GM18861 (cell line): ENCODE data around the gene TGM2.

Source experiments
- ATAC-seq: cut with Tn5 transposase; IDR thresholded peaks from one replicate; pipeline ENCODE4 v1.9.1; 2021; ENCODE audit not compliant: unreplicated experiment

The TGM2 gene

GRCh38 chr20:38146628-38147027, 18.4 kb downstream of the TGM2 start:
- ATAC-seq = no peak

DNA sequence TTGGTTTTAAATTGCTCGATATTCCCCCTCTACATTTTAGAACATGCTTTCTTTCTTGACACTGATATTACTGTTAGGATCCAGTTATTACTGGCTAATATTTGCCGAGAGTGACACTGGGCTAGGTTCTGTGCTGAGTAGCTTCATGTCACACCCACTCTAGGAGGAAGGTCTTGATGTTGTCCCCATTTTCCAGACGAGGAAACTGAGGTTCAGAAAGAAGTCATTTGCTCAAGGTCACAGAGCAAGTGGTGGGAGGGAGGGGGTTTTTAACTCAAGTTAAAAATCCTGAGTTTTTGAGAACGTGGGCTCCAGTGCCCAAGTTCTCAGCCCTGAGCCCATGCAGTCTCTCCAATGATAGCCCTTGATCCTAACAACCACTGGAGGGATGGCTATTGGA, 18.9 kb downstream of the TGM2 start:
- no peak for ATAC-seq

- ATAC-seq = no peak
Observed at GRCh38 chr20:38145729-38146075, 19.4 kb downstream of the TGM2 start.

- no peak for ATAC-seq
Observed at GRCh38 chr20:38144974-38145728, 19.9 kb downstream of the TGM2 start.

- ATAC-seq = no peak
Observed at GRCh38 chr20:38144598-38144973, 20.5 kb downstream of the TGM2 start.

DNA sequence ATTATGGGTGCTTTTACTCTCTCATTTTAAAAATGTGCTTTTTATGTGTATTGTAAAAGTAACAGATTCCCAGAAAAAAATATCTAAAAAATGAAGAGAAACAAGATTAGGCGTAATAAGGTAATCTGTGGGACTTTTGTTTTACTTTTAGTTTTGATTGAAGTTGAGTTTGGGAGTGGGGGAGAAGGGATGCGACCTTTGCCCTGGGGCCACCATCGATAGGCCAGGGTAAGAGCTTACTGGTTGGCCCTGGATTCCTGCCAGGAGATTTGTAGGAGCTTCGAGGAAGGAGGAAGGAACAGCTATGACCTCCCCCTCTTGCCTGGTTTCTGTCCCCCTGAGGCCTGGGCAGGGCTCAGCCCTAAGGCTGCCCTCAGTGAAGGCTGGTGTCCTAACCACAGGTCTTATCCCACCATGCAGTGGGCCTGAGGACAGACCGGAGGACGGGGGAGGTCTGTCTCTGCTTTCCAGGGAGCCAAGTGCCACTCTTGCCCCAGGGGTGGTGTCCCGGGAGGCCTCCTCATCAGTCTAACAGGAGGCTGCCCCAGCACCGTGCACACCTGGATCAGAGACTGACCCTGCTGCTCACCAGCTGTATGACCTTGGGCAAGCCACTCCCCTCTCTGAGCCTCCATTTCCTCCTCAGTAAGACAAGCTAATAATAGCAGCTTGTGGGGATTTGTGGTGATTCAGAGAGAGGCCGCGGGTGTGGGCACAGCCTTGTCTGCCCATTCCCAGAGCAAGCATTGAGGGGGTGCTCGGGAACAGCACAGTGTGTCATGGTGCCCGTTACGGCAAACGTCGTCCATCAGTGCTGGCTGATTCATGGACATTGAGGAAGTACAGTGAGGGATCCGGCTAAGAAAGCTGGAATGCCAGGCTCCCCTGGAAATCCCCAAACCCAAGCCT, 21.2 kb downstream of the TGM2 start:
- ATAC-seq = no peak

GRCh38 chr20:38143238-38143645, 21.8 kb downstream of the TGM2 start:
- no peak for ATAC-seq

DNA sequence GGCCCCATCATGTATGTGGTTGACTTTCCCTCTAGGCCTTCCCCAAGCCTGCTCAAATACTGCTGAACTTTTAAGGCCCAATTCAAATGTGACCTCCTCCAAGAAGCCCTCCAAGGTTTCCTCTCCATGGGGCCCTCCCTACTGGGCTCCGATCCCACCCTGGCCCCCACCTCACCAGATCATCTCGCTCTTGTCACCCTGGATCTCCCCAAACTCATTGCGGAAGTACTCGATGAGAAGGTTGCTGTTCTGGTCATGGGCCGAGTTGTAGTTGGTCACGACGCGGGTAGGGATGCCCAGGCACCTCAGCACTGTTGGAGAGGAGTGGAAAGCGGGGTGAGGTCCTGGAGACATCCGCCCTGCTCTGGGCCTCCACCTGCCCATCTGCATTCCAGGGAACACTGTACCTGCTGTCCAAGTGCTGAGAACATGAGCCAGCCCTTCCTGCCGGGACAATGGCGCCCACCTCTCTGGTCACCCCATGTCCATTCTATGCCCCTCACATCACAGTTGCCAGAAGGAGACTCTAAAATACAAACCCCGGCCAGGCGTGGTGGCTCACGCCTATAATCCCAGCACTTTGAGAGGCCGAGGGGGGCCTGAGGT, 23.1 kb downstream of the TGM2 start:
- no peak for ATAC-seq

DNA sequence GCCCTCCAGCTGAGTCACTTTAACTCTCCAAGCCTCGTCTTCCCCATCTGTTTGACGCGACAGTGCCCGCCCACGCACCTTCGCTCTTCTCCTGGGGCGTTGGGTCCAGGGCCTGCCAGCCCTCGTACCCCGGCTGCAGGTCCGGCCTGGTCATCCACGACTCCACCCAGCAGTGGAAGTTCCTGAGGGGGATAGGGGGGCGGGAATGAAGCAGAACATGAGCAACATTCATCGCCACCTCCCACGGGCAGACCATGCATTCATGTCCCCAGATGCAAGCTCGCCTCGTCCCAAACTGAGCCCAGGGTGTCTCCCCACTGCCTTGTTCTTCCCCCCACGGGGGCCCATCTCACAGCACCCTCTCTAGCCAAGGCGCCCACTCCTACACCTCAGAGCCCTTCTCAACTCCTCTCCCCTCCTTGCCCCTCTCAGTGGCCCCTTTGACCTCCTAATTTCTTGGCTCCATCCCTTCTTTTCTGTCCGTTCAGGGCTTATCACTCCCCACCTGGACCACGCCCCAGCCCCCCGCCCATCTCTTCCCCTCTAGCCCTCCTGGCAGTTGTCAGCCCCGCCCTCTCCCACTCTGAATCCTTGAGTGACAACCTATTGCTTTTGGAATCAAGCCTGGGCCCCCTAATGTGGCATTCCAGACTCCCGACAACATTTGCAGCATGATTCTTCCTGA, 23.7 kb downstream of the TGM2 start:
- no peak for ATAC-seq

GRCh38 chr20:38139977-38140753, 24.9 kb downstream of the TGM2 start:
- no peak for ATAC-seq

DNA sequence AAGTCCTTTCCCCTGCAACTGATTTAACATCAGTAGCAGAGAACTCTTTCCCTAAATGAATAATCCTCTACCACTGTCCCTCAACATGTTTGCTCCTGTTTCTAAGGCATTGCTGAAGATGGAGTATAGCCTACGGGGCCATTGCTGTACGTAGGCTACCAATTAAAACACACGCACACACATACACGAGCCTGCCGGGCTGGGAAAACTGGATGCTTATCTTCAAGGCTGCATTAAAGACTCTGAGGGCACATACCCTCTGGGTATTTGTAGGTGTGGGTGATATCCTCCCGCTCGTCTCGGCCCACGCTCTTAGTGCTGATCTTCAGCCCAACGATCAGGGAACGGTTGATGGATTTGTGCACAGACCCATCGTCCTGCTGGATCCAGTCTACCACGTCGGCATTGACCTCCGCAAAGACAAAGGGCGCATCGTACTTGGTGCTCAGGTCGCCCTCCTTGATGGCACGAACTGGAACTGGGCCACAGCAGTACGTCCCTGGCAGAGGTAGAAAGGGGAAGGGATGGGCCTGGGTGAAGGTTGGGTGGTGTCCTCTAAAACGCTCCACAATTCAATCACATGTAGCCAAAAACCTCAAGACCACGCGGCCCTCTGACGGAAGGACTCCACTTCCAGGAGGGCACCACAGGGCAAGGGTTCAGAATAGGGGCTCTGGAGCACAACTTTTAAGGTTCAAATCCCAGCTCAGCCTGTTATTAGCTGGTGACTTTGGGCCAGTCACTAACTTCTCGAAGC, 25.7 kb downstream of the TGM2 start:
- ATAC-seq = no peak

- no peak for ATAC-seq
Observed at GRCh38 chr20:38138086-38138778, 26.8 kb downstream of the TGM2 start.

DNA sequence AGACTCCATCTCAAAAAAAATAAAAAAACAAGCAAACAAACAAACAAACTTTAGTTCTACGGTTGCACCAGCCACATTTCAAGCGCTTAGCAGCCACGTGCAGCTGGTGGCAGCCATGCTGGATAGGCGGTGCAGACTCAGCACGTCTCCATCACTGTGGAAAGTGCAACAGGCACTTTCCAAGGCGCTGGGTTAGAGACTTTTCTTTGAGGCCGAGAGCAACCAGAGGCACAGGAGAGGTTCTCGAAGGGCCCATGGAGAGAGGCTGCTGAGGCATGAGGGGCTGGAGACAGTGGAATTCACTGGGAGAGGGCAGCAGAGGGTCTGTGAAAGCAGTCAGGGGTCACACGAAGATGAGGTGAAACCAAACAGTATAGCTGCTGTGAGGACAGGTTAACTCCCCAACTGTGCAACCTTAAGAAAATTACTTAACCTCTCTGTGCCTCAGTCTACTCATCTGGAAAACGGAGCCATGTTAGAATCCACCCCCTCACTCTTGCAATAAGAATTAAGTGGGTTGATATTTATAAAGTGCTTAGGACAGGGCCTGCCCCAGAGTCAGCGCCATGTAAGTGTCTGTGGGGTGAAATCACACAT, 27.5 kb downstream of the TGM2 start:
- ATAC-seq = no peak

DNA sequence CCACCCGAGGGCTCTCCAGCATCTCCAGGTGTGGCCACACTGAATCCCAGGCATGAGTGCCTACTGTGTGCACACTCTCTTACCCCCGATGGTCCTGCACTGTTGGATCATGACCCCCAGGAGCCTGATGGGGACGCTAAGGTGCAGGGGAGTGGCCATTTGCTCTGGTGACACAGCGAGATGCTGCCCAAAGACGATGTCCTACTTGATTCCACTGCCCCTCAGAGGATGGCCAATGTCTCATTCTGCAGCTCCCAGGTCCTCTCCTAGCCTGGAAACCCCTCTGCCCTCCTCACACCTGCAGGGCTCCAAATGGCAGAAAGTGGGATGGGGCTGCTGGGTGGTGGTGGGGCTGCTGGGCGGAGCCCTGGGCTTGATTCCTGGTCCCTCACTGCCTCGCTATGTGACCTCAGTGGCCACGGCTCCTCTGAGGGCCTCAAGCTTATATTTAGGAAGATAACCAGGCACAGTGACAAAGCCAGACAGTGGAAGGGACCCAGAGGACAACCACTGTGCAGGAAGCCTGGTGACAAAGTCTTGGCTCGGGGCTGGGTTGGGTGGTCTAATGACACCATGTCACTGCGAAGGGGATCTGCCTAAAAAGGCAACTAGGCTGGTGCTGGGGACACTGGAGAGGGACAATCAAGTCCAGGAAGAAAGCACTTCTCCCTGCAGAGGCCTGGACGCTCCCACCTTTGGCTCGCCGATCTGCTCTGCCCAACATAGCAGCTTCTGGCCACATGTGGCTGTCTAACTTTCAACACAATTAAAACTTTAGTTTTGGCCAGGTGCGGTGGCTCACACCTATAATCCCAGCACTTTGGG, 28.4 kb downstream of the TGM2 start:
- ATAC-seq = no peak

GRCh38 chr20:38135651-38136420, 29.2 kb downstream of the TGM2 start:
- ATAC-seq = no peak

DNA sequence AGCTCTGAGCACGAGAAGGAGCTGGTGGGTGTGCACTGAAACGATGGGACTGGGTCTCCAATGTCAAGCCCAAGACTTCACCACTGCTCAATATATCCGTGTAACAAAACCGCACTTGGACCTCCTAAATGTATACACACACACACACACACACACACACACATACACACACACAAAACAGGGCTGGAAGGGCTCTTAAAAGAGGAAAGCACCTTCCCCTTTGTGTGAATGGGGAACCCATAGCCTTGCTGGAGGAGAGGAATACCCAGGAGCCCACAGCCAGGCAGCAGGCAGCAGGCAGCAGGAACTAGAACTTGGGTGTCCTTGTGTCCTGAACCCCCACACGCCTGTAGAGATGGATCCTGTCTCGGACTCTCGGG, 29.8 kb downstream of the TGM2 start:
- no peak for ATAC-seq
